WTC11 (cell line): ENCODE results near the gene EEA1. TPM values are rescaled to one million over a fixed set of nuclear protein-coding genes. Genes with fewer than 3 reads are reported as not detected.

Experiments used
- ATAC-seq: fragments of 200-7000 bp; cut with Tn5 transposase; 2 replicates; pipeline ENCODE4 v1.10.0; 2021; ENCODE audit warnings: mild to moderate bottlenecking, moderate library complexity
- CTCF ChIA-PET: fragments of 300-600 bp; sonication (Branson Sonifier 250); formaldehyde crosslinking; loops from one replicate; lab custom pipeline; 2021; ENCODE audit warnings: antibody characterized with exemption; lab: Charles Lee
- POLR2A ChIA-PET: fragments of 350-600 bp; sonication (Branson Sonifier 250); formaldehyde crosslinking; loops from one replicate; lab custom pipeline; 2021; ENCODE audit warnings: antibody characterized with exemption; lab: Charles Lee
- DNase-seq: peaks from one replicate; pipeline ENCODE4 v3.0.0; 2021; ENCODE audit warnings: low spot score
- H3K27ac Mint-ChIP-seq: 2 replicates; pipeline ENCODE4 v1.8.0; 2021; ENCODE audit warnings: mixed read lengths
- H3K27me3 Mint-ChIP-seq: 2 replicates; pipeline ENCODE4 v1.8.0; 2021; ENCODE audit warnings: low read depth, mild to moderate bottlenecking, moderate library complexity, mixed read lengths
- H3K36me3 Mint-ChIP-seq: 2 replicates; pipeline ENCODE4 v1.8.0; 2021; ENCODE audit warnings: mixed read lengths
- H3K4me1 Mint-ChIP-seq: 2 replicates; pipeline ENCODE4 v1.8.0; 2022; ENCODE audit warnings: mixed read lengths
- H3K4me3 Mint-ChIP-seq: 2 replicates; pipeline ENCODE4 v1.8.0; 2021; ENCODE audit warnings: mild to moderate bottlenecking, moderate library complexity, mixed read lengths
- H3K9me3 Mint-ChIP-seq: 2 replicates; pipeline ENCODE4 v1.8.0; 2021; ENCODE audit warnings: mixed read lengths
- ARID4B ChIP-seq: sonication (generic); formaldehyde crosslinking; IDR thresholded peaks from 2 replicates; pipeline ENCODE4 v1.8.0; 2023; ENCODE audit warnings: missing genetic modification reagents, mild to moderate bottlenecking, borderline replicate concordance
- CBFB ChIP-seq: sonication (generic); formaldehyde crosslinking; IDR thresholded peaks from 2 replicates; pipeline ENCODE4 v1.8.1; 2022; ENCODE audit warnings: mild to moderate bottlenecking, low read depth, missing genetic modification reagents
- ERG ChIP-seq: fragments of 250-450 bp; sonication (Bioruptor Pico); IDR thresholded peaks from 2 replicates; pipeline ENCODE4 v1.8.0; 2021; ENCODE audit warnings: mild to moderate bottlenecking
- GABPB1 ChIP-seq: sonication (generic); formaldehyde crosslinking; IDR thresholded peaks from 2 replicates; pipeline ENCODE4 v1.8.1; 2023; ENCODE audit warnings: mild to moderate bottlenecking, missing genetic modification reagents
- GTF2I ChIP-seq: fragments of 250-450 bp; sonication (Bioruptor Pico); conservative IDR thresholded peaks from 2 replicates; pipeline ENCODE4 v1.4.0; 2021; ENCODE audit warnings: mild to moderate bottlenecking
- KAT7 ChIP-seq: sonication (generic); formaldehyde crosslinking; IDR thresholded peaks from 2 replicates; pipeline ENCODE4 v1.8.1; 2023; ENCODE audit warnings: missing genetic modification reagents, mild to moderate bottlenecking, borderline replicate concordance
- MXD4 ChIP-seq: fragments of 250-450 bp; sonication (Bioruptor Pico); IDR thresholded peaks from 2 replicates; pipeline ENCODE4 v1.8.0; 2021; ENCODE audit warnings: mild to moderate bottlenecking, moderate library complexity, borderline replicate concordance
- NR2C2 ChIP-seq: sonication (generic); formaldehyde crosslinking; IDR thresholded peaks from 2 replicates; pipeline ENCODE4 v1.8.0; 2022; ENCODE audit warnings: mild to moderate bottlenecking, missing genetic modification reagents
- OVOL2 ChIP-seq: fragments of 250-450 bp; sonication (Bioruptor Pico); IDR thresholded peaks from 2 replicates; pipeline ENCODE4 v1.9.0; 2021; ENCODE audit warnings: mild to moderate bottlenecking, borderline replicate concordance
- RELA ChIP-seq: sonication (generic); formaldehyde crosslinking; IDR thresholded peaks from 2 replicates; pipeline ENCODE4 v1.8.1; 2022; ENCODE audit warnings: missing genetic modification reagents, mild to moderate bottlenecking, borderline replicate concordance
- TEAD1 ChIP-seq: sonication (generic); formaldehyde crosslinking; IDR thresholded peaks from 2 replicates; pipeline ENCODE4 v1.8.0; 2022; ENCODE audit warnings: mild to moderate bottlenecking, missing genetic modification reagents
- ZBTB43 ChIP-seq: sonication (generic); formaldehyde crosslinking; IDR thresholded peaks from 2 replicates; pipeline ENCODE4 v1.8.1; 2023; ENCODE audit warnings: mild to moderate bottlenecking, missing genetic modification reagents
- ZNF121 ChIP-seq: sonication (generic); formaldehyde crosslinking; IDR thresholded peaks from 2 replicates; pipeline ENCODE4 v1.8.0; 2023; ENCODE audit warnings: missing genetic modification reagents
- ZNF219 ChIP-seq: sonication (generic); formaldehyde crosslinking; IDR thresholded peaks from 2 replicates; pipeline ENCODE4 v1.8.0; 2023; ENCODE audit warnings: missing genetic modification reagents, mild to moderate bottlenecking, borderline replicate concordance
- total RNA-seq: library from RNA; stranded (reverse); gene quantifications from 3 replicates; pipeline ENCODE4 v1.2.3, GENCODE V29; 2021
- TF ChIP-seq, protein P1 (sequence below): sonication (generic); formaldehyde crosslinking; conservative IDR thresholded peaks from 2 replicates; pipeline ENCODE4 v1.8.1; 2023; ENCODE audit warnings: mild to moderate bottlenecking, low read depth, missing genetic modification reagents, moderate library complexity
- TF ChIP-seq, protein P2 (sequence below): sonication (generic); formaldehyde crosslinking; IDR thresholded peaks from 2 replicates; pipeline ENCODE4 v1.8.0; 2022; ENCODE audit warnings: mild to moderate bottlenecking, missing genetic modification reagents
- TF ChIP-seq, protein P3 (sequence below): sonication (generic); formaldehyde crosslinking; IDR thresholded peaks from 2 replicates; pipeline ENCODE4 v1.8.1; 2023; ENCODE audit warnings: mild to moderate bottlenecking, missing genetic modification reagents, borderline replicate concordance
- TF ChIP-seq, protein P4 (sequence below): sonication (generic); formaldehyde crosslinking; IDR thresholded peaks from 2 replicates; pipeline ENCODE4 v1.8.0; 2022; ENCODE audit warnings: mild to moderate bottlenecking, missing genetic modification reagents

The EEA1 gene
- total RNA-seq, 1 experiment from 2014 or later = 20.3 TPM

- TF ChIP-seq, protein P1, sequence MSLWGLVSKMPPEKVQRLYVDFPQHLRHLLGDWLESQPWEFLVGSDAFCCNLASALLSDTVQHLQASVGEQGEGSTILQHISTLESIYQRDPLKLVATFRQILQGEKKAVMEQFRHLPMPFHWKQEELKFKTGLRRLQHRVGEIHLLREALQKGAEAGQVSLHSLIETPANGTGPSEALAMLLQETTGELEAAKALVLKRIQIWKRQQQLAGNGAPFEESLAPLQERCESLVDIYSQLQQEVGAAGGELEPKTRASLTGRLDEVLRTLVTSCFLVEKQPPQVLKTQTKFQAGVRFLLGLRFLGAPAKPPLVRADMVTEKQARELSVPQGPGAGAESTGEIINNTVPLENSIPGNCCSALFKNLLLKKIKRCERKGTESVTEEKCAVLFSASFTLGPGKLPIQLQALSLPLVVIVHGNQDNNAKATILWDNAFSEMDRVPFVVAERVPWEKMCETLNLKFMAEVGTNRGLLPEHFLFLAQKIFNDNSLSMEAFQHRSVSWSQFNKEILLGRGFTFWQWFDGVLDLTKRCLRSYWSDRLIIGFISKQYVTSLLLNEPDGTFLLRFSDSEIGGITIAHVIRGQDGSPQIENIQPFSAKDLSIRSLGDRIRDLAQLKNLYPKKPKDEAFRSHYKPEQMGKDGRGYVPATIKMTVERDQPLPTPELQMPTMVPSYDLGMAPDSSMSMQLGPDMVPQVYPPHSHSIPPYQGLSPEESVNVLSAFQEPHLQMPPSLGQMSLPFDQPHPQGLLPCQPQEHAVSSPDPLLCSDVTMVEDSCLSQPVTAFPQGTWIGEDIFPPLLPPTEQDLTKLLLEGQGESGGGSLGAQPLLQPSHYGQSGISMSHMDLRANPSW = no peak
- TF ChIP-seq CBFB (no peak), ZNF219 (CRISPR knock-in tag) (no peak), NR2C2 (CRISPR knock-in tag) (no peak)
Measured at GRCh38 chr12:92951006-92951405, 21.9 kb upstream of the EEA1 start (continued).

DNA sequence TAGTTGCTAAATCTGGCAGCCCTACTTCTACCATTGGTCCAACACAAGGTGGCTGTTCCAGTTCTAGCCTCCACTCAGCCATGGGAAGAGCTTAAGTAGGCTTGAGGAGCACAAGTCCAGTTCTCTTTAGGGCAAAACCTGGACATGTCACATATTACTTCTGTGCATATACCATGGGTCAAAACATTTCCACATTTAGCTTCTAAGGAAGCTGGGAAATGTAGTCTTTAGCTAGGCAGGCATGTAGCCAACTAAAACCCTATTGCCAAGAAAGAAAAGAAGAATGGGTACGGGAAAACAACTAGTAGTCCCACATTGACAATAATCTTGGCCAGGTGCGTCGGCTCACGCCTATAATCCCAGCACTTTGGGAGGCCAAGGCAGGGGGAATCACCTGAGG lies 20.9 kb upstream of the EEA1 start:
- DNase-seq (no peak), ATAC-seq (no peak)
- Mint-ChIP-seq H3K36me3 (peaks cover 11% of the 10 kb centered on the region), H3K27ac (no peak overlapping the region), H3K4me3 (no peak overlapping the region), H3K9me3 (peaks cover 29% of the 10 kb centered on the region), H3K4me1 (peaks cover 11% of the 10 kb centered on the region), H3K27me3 (0 out of 2 replicates have a peak, but pooled peaks cover 3% of the 10 kb centered on the region)
- TF ChIP-seq ARID4B (CRISPR knock-in tag) (no peak), GABPB1 (CRISPR knock-in tag) (no peak), KAT7 (CRISPR knock-in tag) (no peak), TEAD1 (CRISPR knock-in tag) (no peak), NR2C2 (CRISPR knock-in tag) (no peak), MXD4 (CRISPR knock-in tag) (no peak), OVOL2 (no peak), ERG (CRISPR knock-in tag) (no peak)
- TF ChIP-seq, protein P2, sequence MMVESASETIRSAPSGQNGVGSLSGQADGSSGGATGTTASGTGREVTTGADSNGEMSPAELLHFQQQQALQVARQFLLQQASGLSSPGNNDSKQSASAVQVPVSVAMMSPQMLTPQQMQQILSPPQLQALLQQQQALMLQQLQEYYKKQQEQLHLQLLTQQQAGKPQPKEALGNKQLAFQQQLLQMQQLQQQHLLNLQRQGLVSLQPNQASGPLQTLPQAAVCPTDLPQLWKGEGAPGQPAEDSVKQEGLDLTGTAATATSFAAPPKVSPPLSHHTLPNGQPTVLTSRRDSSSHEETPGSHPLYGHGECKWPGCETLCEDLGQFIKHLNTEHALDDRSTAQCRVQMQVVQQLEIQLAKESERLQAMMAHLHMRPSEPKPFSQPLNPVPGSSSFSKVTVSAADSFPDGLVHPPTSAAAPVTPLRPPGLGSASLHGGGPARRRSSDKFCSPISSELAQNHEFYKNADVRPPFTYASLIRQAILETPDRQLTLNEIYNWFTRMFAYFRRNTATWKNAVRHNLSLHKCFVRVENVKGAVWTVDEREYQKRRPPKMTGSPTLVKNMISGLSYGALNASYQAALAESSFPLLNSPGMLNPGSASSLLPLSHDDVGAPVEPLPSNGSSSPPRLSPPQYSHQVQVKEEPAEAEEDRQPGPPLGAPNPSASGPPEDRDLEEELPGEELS (CRISPR knock-in tag) = no peak
- ChIA-PET CTCF (no interaction called here), POLR2A (no interaction called here)

- Mint-ChIP-seq H3K27me3 (0 out of 2 replicates have a peak, but pooled peaks cover under 1% of the 10 kb centered on the region), H3K4me3 (no peak overlapping the region), H3K4me1 (peaks cover 11% of the 10 kb centered on the region), H3K36me3 (peaks cover 8% of the 10 kb centered on the region), H3K9me3 (peaks cover 27% of the 10 kb centered on the region), H3K27ac (no peak overlapping the region)
- no peak for DNase-seq
- ATAC-seq = no peak
- CTCF ChIA-PET = no interaction called here
- POLR2A ChIA-PET = no interaction called here
- TF ChIP-seq ZNF121 (CRISPR knock-in tag) = no peak
- no peak for TF ChIP-seq RELA
- TF ChIP-seq, protein P3, sequence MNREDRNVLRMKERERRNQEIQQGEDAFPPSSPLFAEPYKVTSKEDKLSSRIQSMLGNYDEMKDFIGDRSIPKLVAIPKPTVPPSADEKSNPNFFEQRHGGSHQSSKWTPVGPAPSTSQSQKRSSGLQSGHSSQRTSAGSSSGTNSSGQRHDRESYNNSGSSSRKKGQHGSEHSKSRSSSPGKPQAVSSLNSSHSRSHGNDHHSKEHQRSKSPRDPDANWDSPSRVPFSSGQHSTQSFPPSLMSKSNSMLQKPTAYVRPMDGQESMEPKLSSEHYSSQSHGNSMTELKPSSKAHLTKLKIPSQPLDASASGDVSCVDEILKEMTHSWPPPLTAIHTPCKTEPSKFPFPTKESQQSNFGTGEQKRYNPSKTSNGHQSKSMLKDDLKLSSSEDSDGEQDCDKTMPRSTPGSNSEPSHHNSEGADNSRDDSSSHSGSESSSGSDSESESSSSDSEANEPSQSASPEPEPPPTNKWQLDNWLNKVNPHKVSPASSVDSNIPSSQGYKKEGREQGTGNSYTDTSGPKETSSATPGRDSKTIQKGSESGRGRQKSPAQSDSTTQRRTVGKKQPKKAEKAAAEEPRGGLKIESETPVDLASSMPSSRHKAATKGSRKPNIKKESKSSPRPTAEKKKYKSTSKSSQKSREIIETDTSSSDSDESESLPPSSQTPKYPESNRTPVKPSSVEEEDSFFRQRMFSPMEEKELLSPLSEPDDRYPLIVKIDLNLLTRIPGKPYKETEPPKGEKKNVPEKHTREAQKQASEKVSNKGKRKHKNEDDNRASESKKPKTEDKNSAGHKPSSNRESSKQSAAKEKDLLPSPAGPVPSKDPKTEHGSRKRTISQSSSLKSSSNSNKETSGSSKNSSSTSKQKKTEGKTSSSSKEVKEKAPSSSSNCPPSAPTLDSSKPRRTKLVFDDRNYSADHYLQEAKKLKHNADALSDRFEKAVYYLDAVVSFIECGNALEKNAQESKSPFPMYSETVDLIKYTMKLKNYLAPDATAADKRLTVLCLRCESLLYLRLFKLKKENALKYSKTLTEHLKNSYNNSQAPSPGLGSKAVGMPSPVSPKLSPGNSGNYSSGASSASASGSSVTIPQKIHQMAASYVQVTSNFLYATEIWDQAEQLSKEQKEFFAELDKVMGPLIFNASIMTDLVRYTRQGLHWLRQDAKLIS (CRISPR knock-in tag) = no peak
- TF ChIP-seq, protein P4, sequence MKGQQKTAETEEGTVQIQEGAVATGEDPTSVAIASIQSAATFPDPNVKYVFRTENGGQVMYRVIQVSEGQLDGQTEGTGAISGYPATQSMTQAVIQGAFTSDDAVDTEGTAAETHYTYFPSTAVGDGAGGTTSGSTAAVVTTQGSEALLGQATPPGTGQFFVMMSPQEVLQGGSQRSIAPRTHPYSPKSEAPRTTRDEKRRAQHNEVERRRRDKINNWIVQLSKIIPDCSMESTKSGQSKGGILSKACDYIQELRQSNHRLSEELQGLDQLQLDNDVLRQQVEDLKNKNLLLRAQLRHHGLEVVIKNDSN (CRISPR knock-in tag) = no peak
- TF ChIP-seq GTF2I (CRISPR knock-in tag) = no peak
- no peak for TF ChIP-seq ZBTB43
Measured at GRCh38 chr12:92949466-92949865, 20.4 kb upstream of the EEA1 start.
